Left renal cortex interstitium (tissue), 4 donors: ENCODE results near the gene MAP4K1. TPM values are rescaled to one million over a fixed set of nuclear protein-coding genes. Genes with fewer than 3 reads are reported as not detected.
"Not testable (repeated sequence)": the region's sequence is repeated elsewhere in the genome, so short reads cannot be mapped to it uniquely, and the experiment has no call there.

Experiments used
- DNase-seq, 4 donors: peaks; one replicate each; pipeline ENCODE4 v3.0.0-alpha.2; 2013; ENCODE audit warnings: low read depth in 4 of 4, low spot score in 2 of 4, missing footprints in 1 of 4
- polyA plus RNA-seq, 4 donors: library from polyadenylated mRNA; unstranded; fragments of 120-200 nt; gene quantifications; one replicate each; pipeline ENCODE4 v1.2.1, GENCODE V29; 2013; ENCODE audit not compliant: insufficient read length in 4 of 4

Gene MAP4K1
- polyA plus RNA-seq, 4 donors, result 2.1 to 5.0 (median 3.4) TPM

DNA sequence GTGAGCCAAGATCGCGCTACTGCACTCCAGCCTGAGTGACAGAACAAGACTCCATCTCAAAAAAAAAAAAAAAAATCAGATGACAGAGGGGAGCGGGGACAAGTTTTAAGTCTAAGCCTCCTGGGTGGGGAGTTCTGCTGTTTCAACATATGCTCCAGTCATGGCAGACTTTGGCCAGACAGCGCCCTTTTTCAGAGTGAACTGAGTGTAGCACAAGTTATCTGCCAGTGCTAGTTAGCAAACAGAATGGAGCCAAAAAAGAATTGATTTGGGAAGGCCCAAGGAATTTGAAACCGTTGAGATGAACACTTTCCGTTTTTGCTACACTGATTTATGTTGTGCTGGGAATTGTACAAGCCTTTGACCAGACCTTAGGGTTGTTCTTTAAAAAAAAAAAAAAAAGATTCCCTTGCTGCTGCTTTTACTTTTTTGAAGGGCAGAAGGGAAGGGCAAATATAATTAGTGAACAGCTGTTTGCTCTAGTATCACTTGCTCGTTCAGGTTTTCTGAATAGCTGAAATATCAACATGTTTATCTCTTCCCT is 35.3 kb upstream of the MAP4K1 start:
- DNase-seq, result no peak

- DNase-seq, result no peak
These were observed 33.3 kb upstream of the MAP4K1 start for GRCh38 chr19:38650911-38651584.

- DNase-seq, result no peak
These were observed 32.5 kb upstream of the MAP4K1 start for GRCh38 chr19:38650172-38650775.

GRCh38 chr19:38649305-38650171 is 31.8 kb upstream of the MAP4K1 start:
- no peak for DNase-seq

- no peak for DNase-seq
These were observed 31.1 kb upstream of the MAP4K1 start for GRCh38 chr19:38648769-38649304.

DNA sequence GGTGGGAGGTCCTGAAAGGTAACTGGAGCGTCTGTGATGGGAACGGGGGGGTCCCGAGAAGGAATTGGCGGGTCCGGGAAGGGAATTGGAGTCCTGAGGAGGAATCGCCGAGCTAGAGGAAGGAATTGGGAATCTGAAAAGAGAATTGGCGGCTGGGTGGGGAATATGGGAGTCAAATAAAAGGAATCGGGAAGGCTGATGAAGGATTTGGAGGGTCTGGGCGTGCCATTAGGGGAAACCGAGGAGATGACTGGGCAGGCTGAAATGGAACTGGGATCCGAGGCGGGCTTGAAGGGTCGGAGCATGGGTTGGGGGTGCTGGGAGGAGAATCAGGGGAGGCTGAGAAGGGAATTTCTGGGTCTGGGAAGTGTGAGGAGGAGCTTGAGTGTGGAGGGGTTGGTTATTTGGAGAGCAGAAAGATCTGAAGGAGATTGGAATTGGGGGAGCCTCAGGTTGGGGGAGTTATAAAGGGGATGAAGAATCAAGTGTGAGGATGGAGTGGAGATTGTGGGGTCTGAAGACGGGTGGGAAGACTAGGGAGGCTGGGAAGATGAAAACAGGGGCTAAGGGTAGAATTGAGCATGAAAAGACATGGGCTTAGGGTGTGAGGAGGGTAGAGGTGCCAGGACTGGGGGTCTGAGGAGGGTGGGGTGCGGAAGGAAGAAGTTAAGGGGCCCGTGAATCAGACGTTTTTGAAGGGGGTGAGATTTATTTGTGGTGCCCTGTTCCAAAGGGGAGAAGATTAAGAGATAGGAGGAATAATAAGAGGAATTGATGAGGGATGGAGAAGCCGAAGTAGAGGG is 30.4 kb upstream of the MAP4K1 start:
- DNase-seq, result no peak

- DNase-seq, result peak in 3 of 4 donors; percentile 90 to 95 (median 93)
These were observed 29.7 kb upstream of the MAP4K1 start, which contains the start of gene ACTN4 for GRCh38 chr19:38647368-38647965. Gene ACTN4, plus strand, starts transcription at chr19:38647649. Its CDS starts 97 bp downstream, at chr19:38647746.

GRCh38 chr19:38644719-38645118 is 27.0 kb upstream of the MAP4K1 start:
- DNase-seq, result no peak

GRCh38 chr19:38642176-38642575 is 24.4 kb upstream of the MAP4K1 start:
- no peak for DNase-seq

DNA sequence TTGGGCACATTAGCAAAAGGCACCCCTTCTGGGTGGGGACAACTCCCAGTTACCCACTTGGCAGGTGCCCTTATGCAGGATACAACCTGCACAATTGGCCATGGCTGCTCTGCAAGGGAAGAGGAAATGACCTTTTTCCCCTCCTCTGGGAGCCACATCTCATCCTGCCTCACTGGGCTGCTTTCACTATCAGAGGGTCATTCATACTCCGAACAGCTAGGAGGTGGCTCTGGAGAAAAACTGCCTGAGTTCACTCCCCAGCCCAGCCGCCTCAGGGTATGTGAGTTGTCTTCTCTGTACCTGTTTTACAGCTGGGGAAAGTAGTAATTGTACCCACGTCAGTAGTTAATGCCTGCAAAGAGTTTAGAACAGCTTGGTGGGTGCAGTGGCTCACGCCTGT is 22.6 kb upstream of the MAP4K1 start:
- no peak for DNase-seq

DNA sequence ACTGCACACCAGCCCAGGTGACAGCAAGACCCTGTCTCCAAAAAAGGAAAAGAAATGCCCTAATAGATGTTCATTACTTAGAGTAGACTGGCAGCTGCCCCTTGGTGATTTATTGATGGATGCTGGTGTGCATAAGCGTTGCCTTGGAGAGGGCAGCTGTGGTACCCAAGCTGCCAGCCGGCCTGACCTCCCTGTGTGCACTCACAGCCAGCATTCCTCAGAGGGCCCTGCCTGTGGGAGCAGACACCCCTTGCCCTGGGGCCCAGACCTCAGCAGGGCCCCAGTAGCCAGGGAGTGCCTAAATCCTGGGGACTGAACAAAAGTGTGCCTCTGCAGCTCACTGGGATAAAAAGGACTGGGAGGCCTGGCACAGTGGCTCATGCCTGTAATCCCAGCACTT is 21.9 kb upstream of the MAP4K1 start:
- DNase-seq, result no peak

DNA sequence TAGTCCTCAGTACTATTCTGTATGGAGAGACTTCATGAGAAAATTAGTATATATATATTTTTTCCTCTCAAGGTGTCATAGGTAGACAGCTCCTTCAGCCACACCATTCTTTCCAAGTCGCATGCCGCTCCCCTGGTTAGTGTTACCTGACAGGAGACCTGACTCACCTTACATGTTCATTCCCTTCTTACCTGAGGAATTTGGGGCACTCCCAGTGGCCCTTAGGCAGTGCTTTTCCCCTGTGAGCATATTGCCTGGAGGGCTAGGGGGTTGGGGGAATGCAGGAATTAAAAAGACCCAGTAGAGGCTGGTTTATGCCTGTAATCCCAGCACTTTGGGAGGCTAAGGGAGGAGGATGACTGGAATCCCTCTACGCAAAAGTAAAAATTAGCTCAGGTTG is 20.7 kb upstream of the MAP4K1 start:
- DNase-seq, result no peak

DNA sequence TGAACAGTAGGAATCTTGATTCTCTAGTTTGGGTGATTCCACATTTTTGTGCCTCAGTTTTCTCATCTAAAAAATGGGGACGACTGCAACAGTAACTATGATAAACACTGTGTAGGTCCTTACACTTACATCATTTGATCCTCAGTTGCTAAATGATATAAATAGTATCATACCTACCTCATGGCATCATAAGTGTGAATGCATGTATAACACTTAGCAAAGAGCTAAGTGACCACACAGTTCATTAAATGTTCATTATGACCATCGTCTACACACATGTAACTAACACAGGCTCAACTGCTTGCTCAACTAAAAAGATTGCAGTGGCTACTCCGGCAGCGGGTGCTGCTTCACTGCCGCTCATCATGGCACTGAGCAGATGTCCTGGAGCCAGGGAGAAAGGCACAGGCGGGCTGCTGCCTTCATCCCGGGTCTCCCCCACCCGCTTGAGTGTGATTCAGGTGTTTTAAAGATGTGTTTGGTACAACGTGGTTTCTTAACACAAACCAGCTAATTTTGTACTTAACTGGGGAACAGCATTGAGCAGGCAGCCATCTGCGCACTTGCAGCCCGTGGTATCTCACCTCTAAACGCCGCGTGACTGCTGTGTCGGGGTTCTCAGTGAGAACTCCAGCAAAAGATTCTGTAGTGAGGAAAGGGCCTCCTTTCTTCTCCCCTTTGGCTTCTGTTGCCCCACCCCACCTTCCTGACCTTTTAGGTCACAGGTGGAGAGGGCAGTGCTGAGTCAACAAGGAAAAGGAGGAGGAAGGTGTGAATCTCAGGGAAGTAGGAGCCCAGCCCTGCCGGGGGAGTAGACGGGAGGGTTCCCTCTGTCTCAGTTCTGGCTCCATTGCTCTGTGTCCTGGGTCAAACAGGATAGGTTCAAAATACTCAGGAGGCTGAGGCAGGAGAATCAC is 18.0 kb upstream of the MAP4K1 start:
- DNase-seq, result no peak

DNA sequence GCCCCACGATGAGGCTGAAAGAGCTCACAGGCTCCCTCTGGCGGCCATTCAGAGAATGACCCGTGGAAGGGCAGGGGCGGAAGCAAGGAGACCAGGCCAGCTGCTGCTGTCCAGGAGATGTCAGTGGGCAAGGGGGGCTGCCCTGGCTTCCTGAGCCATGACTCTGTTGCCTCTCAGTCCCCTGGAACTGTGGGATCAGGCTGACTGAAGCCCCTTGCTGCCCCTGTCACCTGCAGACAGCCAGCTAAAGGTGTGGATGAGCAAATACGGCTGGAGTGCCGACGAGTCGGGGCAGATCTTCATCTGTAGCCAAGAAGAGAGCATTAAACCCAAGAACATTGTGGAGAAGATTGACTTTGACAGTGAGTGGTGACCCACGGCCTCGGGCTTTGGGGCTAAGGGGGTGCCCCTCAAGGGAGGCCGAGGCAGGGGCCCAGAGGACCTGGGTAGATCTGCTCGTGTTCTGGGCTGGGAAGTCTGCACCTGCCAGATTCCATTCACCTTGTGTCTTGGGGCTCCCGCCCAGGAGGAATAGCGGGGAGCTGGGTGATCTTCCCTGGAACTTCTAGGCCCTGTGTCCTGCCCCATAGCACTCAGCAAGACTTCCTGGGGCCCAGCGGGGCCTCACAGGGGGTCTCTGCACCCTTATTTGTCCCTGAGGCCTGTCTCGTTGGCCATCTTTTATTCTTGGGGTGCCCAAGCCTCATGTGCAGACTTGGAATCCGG is 17.2 kb upstream of the MAP4K1 start:
- peak in 1 of 4 donors; percentile 46 for DNase-seq

DNA sequence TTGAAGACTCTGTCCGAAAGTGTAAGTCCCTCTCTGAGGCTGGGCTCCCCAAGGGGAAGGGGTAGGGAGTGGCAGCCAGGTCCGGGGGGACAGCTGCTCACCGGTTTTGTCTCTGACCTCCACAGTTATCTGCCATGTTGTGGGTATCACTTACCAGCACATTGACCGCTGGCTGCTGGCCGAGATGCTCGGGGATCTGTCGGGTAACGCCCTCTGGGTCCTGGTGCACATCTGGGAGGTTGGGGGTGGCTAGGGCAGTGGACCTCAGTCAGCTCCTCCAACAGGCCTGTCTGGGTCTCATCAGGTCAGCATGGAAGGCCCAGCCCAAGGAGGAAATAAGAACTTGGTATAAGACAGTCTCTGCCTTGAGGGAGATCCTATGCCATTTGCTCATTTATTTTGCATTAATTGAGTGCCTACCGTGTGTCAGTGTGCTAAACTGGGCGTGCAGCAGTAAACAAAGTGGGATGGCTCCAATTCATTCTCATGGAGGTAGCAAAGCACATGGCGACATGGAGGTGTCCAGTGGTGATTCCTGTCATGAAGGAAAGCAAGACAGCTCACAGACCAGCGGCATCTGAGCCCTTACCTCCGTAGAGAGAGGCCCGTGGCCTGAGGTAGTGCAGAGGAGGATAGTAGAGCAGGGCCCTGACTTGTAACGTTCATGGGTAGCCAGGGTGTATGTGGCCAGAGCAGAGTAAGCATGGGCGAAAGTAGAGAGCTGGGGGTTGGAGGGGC is 14.9 kb upstream of the MAP4K1 start:
- DNase-seq, result no peak

- DNase-seq, result not testable (repeated sequence)
These were observed 14.2 kb upstream of the MAP4K1 start for GRCh38 chr19:38631811-38632475.

DNA sequence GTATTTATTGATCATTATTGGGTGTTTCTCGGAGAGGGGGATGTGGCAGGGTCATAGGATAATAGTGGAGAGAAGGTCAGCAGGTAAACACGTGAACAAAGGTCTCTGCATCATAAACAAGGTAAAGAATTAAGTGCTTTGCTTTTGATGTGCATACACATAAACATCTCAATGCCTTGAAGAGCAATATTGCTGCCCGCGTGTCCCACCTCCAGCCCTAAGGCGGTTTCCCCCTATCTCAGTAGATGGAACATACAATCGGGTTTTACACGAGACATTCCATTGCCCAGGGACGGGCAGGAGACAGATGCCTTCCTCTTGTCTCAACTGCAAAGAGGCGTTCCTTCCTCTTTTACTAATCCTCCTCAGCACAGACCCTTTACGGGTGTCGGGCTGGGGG is 13.5 kb upstream of the MAP4K1 start:
- DNase-seq, result not testable (repeated sequence)
